AG10803 (cell line): Measurements from ENCODE around the gene VARS2.

Experiments
- DNase-seq: peaks from one replicate; pipeline ENCODE4 v3.0.0; 2010; ENCODE audit warnings: low read depth
- H3K4me3 ChIP-seq: 2 replicates; pipeline ENCODE4 v1.5.1; 2011; ENCODE audit warnings: mild to moderate bottlenecking, low read length, control low read depth
- CTCF ChIP-seq: conservative IDR thresholded peaks from 2 replicates; pipeline ENCODE4 v1.5.1; 2011; ENCODE audit warnings: mild to moderate bottlenecking, low read length, control low read depth, inconsistent platforms

Gene VARS2

GRCh38 chr6:30970946-30971345, 56.9 kb downstream of the VARS2 start:
- no peak for TF ChIP-seq CTCF
- no peak for DNase-seq
- H3K4me3 ChIP-seq, result no peak overlapping the region

GRCh38 chr6:30972816-30973215, 58.8 kb downstream of the VARS2 start:
- DNase-seq, result no peak
- no peak overlapping the region for H3K4me3 ChIP-seq
- TF ChIP-seq CTCF, result no peak

GRCh38 chr6:30974490-30975252, 60.6 kb downstream of the VARS2 start:
- H3K4me3 ChIP-seq, result no peak overlapping the region
- TF ChIP-seq CTCF, result no peak
- no peak for DNase-seq
